GM12878 (cell line): ENCODE results near the gene HADH. TPM values are rescaled to one million over a fixed set of nuclear protein-coding genes. Genes with fewer than 3 reads are reported as not detected.

ENCODE experiments used
- ATAC-seq: fragments of 200-7000 bp; cut with Tn5 transposase; 3 replicates; pipeline ENCODE4 v1.9.1; 2020; ENCODE audit warnings: mild to moderate bottlenecking, moderate library complexity
- BruUV-seq: library from RNA; stranded (reverse); fragments of 400-500 nt; replicated peaks from 2 replicates; lab custom pipeline; 2021; lab: Mats Ljungman, UMichigan
- CTCF ChIA-PET: fragments of 300-600 bp; sonication (Branson Sonifier 250); formaldehyde crosslinking; extraction: SDS; loops from one replicate; lab custom pipeline; 2021; ENCODE audit warnings: inconsistent platforms; lab: Yijun Ruan, JAX
- POLR2A ChIA-PET: fragments of 350-600 bp; formaldehyde crosslinking; extraction: SDS; loops from one replicate; lab custom pipeline; 2021; ENCODE audit warnings: inconsistent platforms; lab: Charles Lee
- RAD21 ChIA-PET: fragments of 300-600 bp; sonication (Branson Sonifier 250); formaldehyde crosslinking; loops from one replicate; lab custom pipeline; 2023; ENCODE audit warnings: antibody characterized with exemption; ENCODE audit not compliant: unreplicated experiment; lab: Charles Lee
- SMC1A ChIA-PET: fragments of 300-600 bp; sonication (Branson Sonifier 250); formaldehyde crosslinking; loops from one replicate; lab custom pipeline; 2023; ENCODE audit not compliant: unreplicated experiment, uncharacterized antibody; lab: Charles Lee
- DNase-seq: peaks from one replicate; pipeline ENCODE4 v3.0.0-alpha.2; 2011; ENCODE audit warnings: low read depth, low spot score
- FAIRE-seq: peaks from 3 replicates; lab custom pipeline; 2011; peaks lifted over from hg19 to GRCh38; lab: Jason Lieb, UNC
- H2AFZ ChIP-seq: 2 replicates; pipeline ENCODE4 v1.6.0; 2011; ENCODE audit warnings: low read depth, low read length, control low read depth; ENCODE audit not compliant: control insufficient read depth
- H3K27ac ChIP-seq: 2 replicates; pipeline ENCODE4 v1.5.1; 2011; ENCODE audit warnings: control low read depth; ENCODE audit not compliant: control insufficient read depth, insufficient read depth
- H3K27me3 ChIP-seq, 2 experiments: replicated peaks in 1 of 2; 2 replicates each; pipeline versions ENCODE4 v1.6.0 to v1.6.1; 2011; ENCODE audit warnings: low read length in 1 of 2; ENCODE audit not compliant: control insufficient read depth in 2 of 2, insufficient read depth in 2 of 2
- H3K36me3 ChIP-seq, 2 experiments: 2 replicates each; pipeline ENCODE4 v1.5.1; 2011; ENCODE audit warnings: low read length in 1 of 2; ENCODE audit not compliant: control insufficient read depth in 2 of 2, insufficient read depth in 2 of 2
- H3K4me1 ChIP-seq: 2 replicates; pipeline ENCODE4 v1.6.1; 2011; ENCODE audit warnings: mild to moderate bottlenecking, low read length, moderate library complexity, mixed read lengths; ENCODE audit not compliant: control insufficient read depth, insufficient read depth
- H3K4me2 ChIP-seq: 2 replicates; pipeline ENCODE4 v1.6.0; 2011; ENCODE audit warnings: control low read depth; ENCODE audit not compliant: control insufficient read depth, insufficient read depth
- H3K4me3 ChIP-seq: fragments of 200-600 bp; sonication (generic); 2 replicates; pipeline ENCODE4 v1.5.1; 2016
- H3K79me2 ChIP-seq: 2 replicates; pipeline ENCODE4 v1.6.0; 2011; ENCODE audit warnings: low read length; ENCODE audit not compliant: control insufficient read depth, insufficient read depth
- H3K9ac ChIP-seq: 2 replicates; pipeline ENCODE4 v1.8.0; 2011; ENCODE audit warnings: low read length, control low read depth, mixed read lengths; ENCODE audit not compliant: control insufficient read depth, insufficient read depth
- H3K9me3 ChIP-seq: replicated peaks from 3 replicates; pipeline ENCODE4 v1.5.1; 2011; ENCODE audit warnings: mild to moderate bottlenecking, low read length; ENCODE audit not compliant: control insufficient read depth, insufficient read depth
- H4K20me1 ChIP-seq: 2 replicates; pipeline ENCODE4 v1.6.0; 2011; ENCODE audit not compliant: control insufficient read depth, insufficient read depth
- BHLHE40 ChIP-seq, 2 experiments: fragments of 450-650 bp in 1 of 2; IDR thresholded peaks; 2 replicates each; pipeline ENCODE4 v1.6.1; 2011 to 2017; ENCODE audit warnings: low read depth in 2 of 2, borderline replicate concordance in 1 of 2, improper control_type of control experiment in 1 of 2, low read length in 1 of 2, mild to moderate bottlenecking in 1 of 2
- CBFB ChIP-seq: IDR thresholded peaks from 2 replicates; pipeline ENCODE4 v1.6.1; 2016; ENCODE audit warnings: antibody characterized with exemption, low read depth
- E4F1 ChIP-seq: fragments of 450-650 bp; IDR thresholded peaks from 2 replicates; pipeline ENCODE4 v1.6.1; 2018; ENCODE audit warnings: borderline replicate concordance, mild to moderate bottlenecking; ENCODE audit not compliant: partially characterized antibody
- HSF1 ChIP-seq: fragments of 150-350 bp; IDR thresholded peaks from 2 replicates; pipeline ENCODE4 v1.6.1; 2014; ENCODE audit warnings: mild to moderate bottlenecking, low read depth, low read length
- IKZF1 ChIP-seq: fragments of 450-650 bp; conservative IDR thresholded peaks from 2 replicates; pipeline ENCODE4 v1.6.1; 2017; ENCODE audit warnings: antibody characterized with exemption, mild to moderate bottlenecking
- IKZF2 ChIP-seq, 2 experiments: fragments of 450-650 bp; IDR thresholded peaks; 2 replicates each; pipeline ENCODE4 v1.6.1; 2017; ENCODE audit warnings: mild to moderate bottlenecking in 2 of 2, moderate library complexity in 2 of 2
- MEF2B ChIP-seq: fragments of 450-650 bp; IDR thresholded peaks from 2 replicates; pipeline ENCODE4 v1.6.1; 2018; ENCODE audit warnings: mild to moderate bottlenecking, moderate library complexity; ENCODE audit not compliant: partially characterized antibody, poor library complexity, severe bottlenecking
- MTA2 ChIP-seq: fragments of 450-650 bp; IDR thresholded peaks from 2 replicates; pipeline ENCODE4 v1.6.1; 2016; ENCODE audit warnings: low read depth, mild to moderate bottlenecking, moderate library complexity
- MXI1 ChIP-seq: fragments of 150-350 bp; IDR thresholded peaks from 2 replicates; pipeline ENCODE4 v1.6.1; 2011; ENCODE audit warnings: low read depth, mild to moderate bottlenecking, inconsistent platforms, low read length, improper control_type of control experiment
- PAX5 ChIP-seq: IDR thresholded peaks from 2 replicates; pipeline ENCODE4 v1.6.1; 2011; ENCODE audit warnings: low read depth, low read length, borderline replicate concordance
- RAD51 ChIP-seq: fragments of 450-650 bp; IDR thresholded peaks from 2 replicates; pipeline ENCODE4 v1.6.1; 2016; ENCODE audit warnings: moderate library complexity, mild to moderate bottlenecking, inconsistent platforms
- RELB ChIP-seq: fragments of 450-650 bp; IDR thresholded peaks from 2 replicates; pipeline ENCODE4 v1.6.1; 2017; ENCODE audit warnings: low read depth, mild to moderate bottlenecking, moderate library complexity
- STAT3 ChIP-seq: IDR thresholded peaks from 2 replicates; pipeline ENCODE4 v1.6.1; 2011; ENCODE audit warnings: low read depth, low read length, improper control_type of control experiment
- SUPT20H ChIP-seq: IDR thresholded peaks from 2 replicates; pipeline ENCODE4 v1.6.1; 2011; ENCODE audit warnings: low read depth, mild to moderate bottlenecking, low read length, moderate library complexity, borderline replicate concordance; ENCODE audit not compliant: control insufficient read depth
- ZNF24 ChIP-seq: fragments of 450-650 bp; IDR thresholded peaks from 2 replicates; pipeline ENCODE4 v1.6.1; 2017; ENCODE audit warnings: antibody characterized with exemption, mild to moderate bottlenecking
- WGBS: methylation state at CpG from one replicate; pipeline ENCODE4 v1.1.6; 2016; ENCODE audit warnings: low lambda C conversion rate; ENCODE audit not compliant: insufficient replicate concordance, insufficient coverage; ENCODE audit errors: missing lambda C conversion rate; 5-methylcytosine and 5-hydroxymethylcytosine counted together
- in situ Hi-C: fragments of 300-500 bp; cut with MboI; formaldehyde crosslinking; loops from 9 replicates; pipeline ENCODE4 v1.14.3; 2018; ENCODE audit warnings: mixed read lengths
- intact Hi-C: fragments of 100-400 bp; cut with micrococcal nuclease; formaldehyde crosslinking; loops from one replicate; pipeline ENCODE4 v1.14.2; 2022; ENCODE audit not compliant: unreplicated experiment
- polyA plus RNA-seq, 11 experiments: library from polyadenylated mRNA; depleted of rRNA in 4 of 11; unstranded in 6 of 11; stranded (reverse) in 5 of 11; fragments of >200 nt; fragmentation: Nextera tagmentation in 4 of 11; fragmentation: Illumina TruSeq in 1 of 11; extraction: Ambion mirVana in 4 of 11; extraction: Trizol in 1 of 11; gene quantifications; 1 replicate in 1 of 11; 2 replicates in 10 of 11; pipeline versions ENCODE4 v1.2.1 to v1.2.3, GENCODE V29; 2011 to 2016; ENCODE audit warnings: inconsistent platforms in 2 of 11, missing spikeins in 2 of 11, low read depth in 1 of 11
- total RNA-seq, 4 experiments: library from RNA; depleted of rRNA in 3 of 4; stranded (reverse); fragments of >200 nt in 3 of 4; fragmentation: Illumina TruSeq in 1 of 4; extraction: Trizol in 1 of 4; gene quantifications; 2 replicates each; pipeline versions ENCODE4 v1.2.1 to v1.2.3, GENCODE V29; 2013 to 2021
- TF ChIP-seq, protein P1 (sequence below): IDR thresholded peaks from 2 replicates; pipeline ENCODE4 v1.6.1; 2011; ENCODE audit warnings: borderline replicate concordance, low read depth, mild to moderate bottlenecking, moderate library complexity, mixed read lengths, low read length; ENCODE audit not compliant: insufficient read depth; ENCODE audit errors: extremely low read length

HADH gene
- total and polyA plus RNA-seq, 10 of the 15 experiments (the other 5 are each of a cell fraction or from before 2014, with no cell fraction given), result 20.3 to 97.9 (median 76.6) TPM

DNA sequence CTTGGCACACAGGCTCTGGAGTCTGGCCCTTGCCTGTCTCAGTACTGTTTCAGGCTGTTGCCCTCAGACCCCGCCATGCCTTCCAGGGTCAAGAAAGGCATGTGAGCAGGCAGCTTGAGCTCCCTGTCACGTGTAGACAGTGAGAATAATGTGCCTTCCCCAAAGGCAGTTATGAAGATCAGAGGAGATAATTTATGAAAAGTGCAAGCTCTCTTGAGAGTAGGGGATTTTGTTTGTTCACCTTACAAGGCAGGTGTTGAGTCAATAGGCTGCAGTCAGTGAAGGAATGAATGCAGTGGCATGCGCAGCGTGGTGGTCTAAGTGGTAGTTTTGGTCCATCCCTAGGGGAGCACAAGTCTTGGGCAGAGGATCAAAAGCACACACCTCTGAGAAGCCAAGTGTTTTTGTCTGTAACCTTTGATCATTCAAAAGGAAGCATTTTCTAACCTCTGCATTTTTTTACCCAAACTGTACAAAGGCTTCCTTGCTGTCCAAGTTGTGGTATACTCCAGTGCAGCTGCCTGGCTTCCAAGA, 14.4 kb downstream of the HADH start:
- 53% methylated on average over 4 of the region's 4 CpGs for WGBS
- FAIRE-seq, result no peak
- BruUV-seq, result no TSS peak

More for the DNA sequence above, 14.4 kb downstream of the HADH start:
- no peaks in the 10 kb centered on the region for H3K79me2 ChIP-seq
- no peak overlapping the region for H2AFZ ChIP-seq
- ChIA-PET RAD21 (interaction anchor here (1.3 to 2.0 kb wide), 4 partner anchors 10 to 15 kb away, joined by 4 to 7 read pairs (median 6); no protein-coding TSS in a partner anchor), SMC1A (interaction anchor here (1.1 to 3.9 kb wide), 3 partner anchors 8 to 15 kb away, joined by 3 to 31 read pairs (median 5); no protein-coding TSS in a partner anchor), POLR2A (interaction anchor here (0.7 to 1.0 kb wide), 2 partner anchors 9 to 16 kb away, joined by 4 to 6 read pairs; no protein-coding TSS in a partner anchor)
- no peaks in the 10 kb centered on the region for H3K4me1 ChIP-seq
- ATAC-seq, result peak; percentile 24; the same call in 2 of the 3 replicates
- no peak overlapping the region for H3K4me3 ChIP-seq
- peaks cover 0 to 6% of the 10 kb centered on the region in 2 experiments; a peak in 1 of 4 replicates for H3K36me3 ChIP-seq
- H3K9me3 ChIP-seq, result no peaks in the 10 kb centered on the region
- no peak overlapping the region for H3K9ac ChIP-seq
- TF ChIP-seq IKZF2 (IDR thresholded peaks at IDR 0.05) (peak; percentile 13 to 34; a peak in 2 of 4 replicates), MTA2 (0 out of 2 replicates have a peak, but pooled peaks have one; percentile 30), SUPT20H (no peak), ZNF24 (peak; percentile 92), MXI1 (no peak), HSF1 (no peak), CBFB (no peak), E4F1 (no peak), MEF2B (peak; percentile 55), PAX5 (no peak), RELB (0 out of 2 replicates have a peak, but pooled peaks have one; percentile 25), STAT3 (no peak), IKZF1 (peak; percentile 34; the same call in 1 of the 2 replicates), BHLHE40 (IDR thresholded peaks at IDR 0.05; ENCODE audit: borderline replicate concordance in 1 of 2, low read depth in 2 of 2, low read length in 1 of 2) (peak in 1 of 2 experiments; percentile 82; a peak in 2 of 4 replicates), RAD51 (peak; percentile 52; the same call in 1 of the 2 replicates)
- TF ChIP-seq, protein P1, sequence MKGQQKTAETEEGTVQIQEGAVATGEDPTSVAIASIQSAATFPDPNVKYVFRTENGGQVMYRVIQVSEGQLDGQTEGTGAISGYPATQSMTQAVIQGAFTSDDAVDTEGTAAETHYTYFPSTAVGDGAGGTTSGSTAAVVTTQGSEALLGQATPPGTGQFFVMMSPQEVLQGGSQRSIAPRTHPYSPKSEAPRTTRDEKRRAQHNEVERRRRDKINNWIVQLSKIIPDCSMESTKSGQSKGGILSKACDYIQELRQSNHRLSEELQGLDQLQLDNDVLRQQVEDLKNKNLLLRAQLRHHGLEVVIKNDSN, result no peak
- TF ChIP-seq, all 136 proteins: peak for 8
- DNase-seq, result no peak
- Histone ChIP-seq H3K4me2 (no peak overlapping the region), H3K27me3 (no peaks in the 10 kb centered on the region), H4K20me1 (no peaks in the 10 kb centered on the region), H3K27ac (no peak overlapping the region)
- CTCF ChIA-PET, result interaction anchor here (0.9 to 2.4 kb wide), 4 partner anchors 9 to 18 kb away, joined by 3 to 6 read pairs (median 5); no protein-coding TSS in a partner anchor
- in situ Hi-C loops, result no loop called here
- intact Hi-C loops, result no loop called here
